ENCODE data around the gene BPHL.

Gene BPHL

DNA sequence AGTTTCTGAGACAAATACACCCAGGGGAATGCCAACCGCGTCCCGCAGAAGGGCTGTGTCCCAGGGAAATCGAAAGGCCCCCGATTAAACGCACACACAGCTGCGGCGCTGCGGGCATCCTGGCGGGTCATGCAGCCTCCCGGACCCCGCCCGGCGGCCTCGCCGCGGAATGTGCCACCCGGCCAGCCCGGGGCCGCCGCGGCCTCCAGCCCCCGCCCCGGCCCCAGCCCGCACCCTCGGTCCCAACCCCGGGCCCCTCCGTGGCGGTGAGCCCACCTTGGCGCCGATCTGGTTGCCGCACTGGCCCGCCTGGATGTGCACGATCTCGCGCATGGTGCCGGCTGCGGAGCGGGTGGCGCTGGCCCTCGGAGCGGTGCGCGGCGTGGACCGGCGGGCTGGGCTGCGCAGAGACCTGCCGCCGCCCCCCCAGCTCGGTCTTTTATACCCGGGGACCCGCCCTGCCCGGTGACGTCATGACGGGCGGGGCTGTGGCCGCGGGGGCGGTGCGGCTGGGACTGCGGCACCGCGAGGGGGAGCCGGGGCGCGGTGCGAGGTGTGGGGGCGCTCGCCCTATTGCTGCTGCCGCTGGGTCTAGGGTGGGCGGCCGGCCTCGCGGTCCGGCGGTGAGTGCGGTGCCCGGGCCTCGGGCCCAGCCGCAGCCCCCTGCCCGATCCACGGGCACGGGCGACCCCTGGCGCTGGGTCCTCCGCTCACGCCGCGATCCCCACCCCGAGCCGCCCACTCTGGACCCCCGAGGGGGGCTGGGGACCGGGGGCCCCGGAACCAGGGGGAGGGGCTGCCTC, 38.8 kb downstream of the BPHL start, which contains the start of gene TUBB2A:
TSS of gene TUBB2A (minus strand) at position 414 of the 803 bp plus-strand sequence. CDS start at position 333, 81 bp downstream.
- TF ChIP-seq, protein P1, sequence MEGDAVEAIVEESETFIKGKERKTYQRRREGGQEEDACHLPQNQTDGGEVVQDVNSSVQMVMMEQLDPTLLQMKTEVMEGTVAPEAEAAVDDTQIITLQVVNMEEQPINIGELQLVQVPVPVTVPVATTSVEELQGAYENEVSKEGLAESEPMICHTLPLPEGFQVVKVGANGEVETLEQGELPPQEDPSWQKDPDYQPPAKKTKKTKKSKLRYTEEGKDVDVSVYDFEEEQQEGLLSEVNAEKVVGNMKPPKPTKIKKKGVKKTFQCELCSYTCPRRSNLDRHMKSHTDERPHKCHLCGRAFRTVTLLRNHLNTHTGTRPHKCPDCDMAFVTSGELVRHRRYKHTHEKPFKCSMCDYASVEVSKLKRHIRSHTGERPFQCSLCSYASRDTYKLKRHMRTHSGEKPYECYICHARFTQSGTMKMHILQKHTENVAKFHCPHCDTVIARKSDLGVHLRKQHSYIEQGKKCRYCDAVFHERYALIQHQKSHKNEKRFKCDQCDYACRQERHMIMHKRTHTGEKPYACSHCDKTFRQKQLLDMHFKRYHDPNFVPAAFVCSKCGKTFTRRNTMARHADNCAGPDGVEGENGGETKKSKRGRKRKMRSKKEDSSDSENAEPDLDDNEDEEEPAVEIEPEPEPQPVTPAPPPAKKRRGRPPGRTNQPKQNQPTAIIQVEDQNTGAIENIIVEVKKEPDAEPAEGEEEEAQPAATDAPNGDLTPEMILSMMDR (IDR thresholded peaks at IDR 0.05) = peak; percentile 47 to 48
- intact Hi-C loops (cut with DNase I; ENCODE audit: low total_unique reads) = loop anchor here (10.0 kb wide), 1 partner anchor 87 kb away; no protein-coding TSS in a partner anchor
- Histone ChIP-seq H3K27ac (peak within 1 kb of the TSS; percentile 97 to 100), H3K36me3 (peaks cover 0 to 22% (median 8%) of the 10 kb centered on the region in 3 donors), H3K9me3 (no peaks in the 10 kb centered on the region), H3K4me1 (peaks cover 0 to 11% (median 6%) of the 10 kb centered on the region in 4 donors), H3K27me3 (no peaks in the 10 kb centered on the region), H3K4me3 (peak within 1 kb of the TSS; percentile 96 to 100)
- peak; percentile 71 to 91 for DNase-seq

DNA sequence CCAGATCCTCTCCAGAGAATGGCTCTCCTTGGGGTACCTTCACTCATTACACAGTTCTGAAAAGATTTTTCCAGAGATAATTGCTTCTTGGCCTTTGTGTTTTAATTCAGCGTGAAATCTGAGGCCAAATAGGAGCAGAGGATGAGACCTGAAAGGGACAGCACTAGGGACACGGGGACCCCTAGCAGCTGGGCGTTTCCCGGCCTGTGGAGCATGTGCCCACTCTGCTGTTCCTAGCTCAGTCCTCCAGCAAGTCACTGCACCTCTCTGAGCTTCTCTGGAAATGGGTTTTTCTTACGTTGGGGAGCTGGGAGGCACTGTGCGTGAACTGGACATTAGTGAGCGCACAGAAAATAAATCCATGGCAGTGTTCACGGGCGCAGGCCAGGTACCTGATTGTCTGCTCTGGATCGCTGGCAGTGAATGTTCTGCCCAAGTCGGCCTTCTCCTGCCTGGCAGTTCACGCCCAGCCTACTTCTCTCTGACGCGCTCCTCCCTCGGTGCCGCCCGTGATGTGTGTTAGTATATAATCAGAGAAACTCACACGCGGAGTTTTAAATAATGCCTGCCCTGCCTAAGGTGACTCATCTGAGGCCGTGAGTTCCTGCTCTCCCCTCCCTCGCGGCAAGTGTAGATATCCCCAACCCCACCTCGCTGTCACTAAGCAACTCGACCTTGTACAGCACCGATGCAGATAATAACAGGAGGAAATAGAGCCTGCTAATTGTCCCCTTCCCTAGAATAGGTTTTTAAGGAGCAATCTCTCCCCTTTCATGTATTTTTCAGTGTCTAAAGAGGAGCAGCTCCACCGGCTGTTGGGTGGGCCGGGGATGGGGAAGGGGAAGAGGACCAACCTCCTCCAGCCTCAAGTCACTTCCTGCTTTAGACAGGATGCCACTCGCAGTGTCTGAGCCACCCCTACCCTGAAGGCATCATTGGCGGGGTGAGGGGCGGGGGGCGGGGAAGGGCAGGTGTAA, 41.6 kb downstream of the BPHL start:
- intact Hi-C loops (cut with DNase I; ENCODE audit: low total_unique reads) = loop anchor here (10.0 kb wide), 1 partner anchor 85 kb away; no protein-coding TSS in a partner anchor
- Histone ChIP-seq H3K27ac (no peak overlapping the region), H3K36me3 (peaks cover 0 to 5% (median 3%) of the 10 kb centered on the region in 3 donors), H3K4me3 (no peak overlapping the region), H3K27me3 (no peaks in the 10 kb centered on the region), H3K4me1 (peaks cover 0 to 12% (median 8%) of the 10 kb centered on the region in 4 donors), H3K9me3 (no peaks in the 10 kb centered on the region)
- TF ChIP-seq, protein P1 (IDR thresholded peaks at IDR 0.05) = no peak
- peak in 1 of 2 donors; percentile 55 for DNase-seq

DNA sequence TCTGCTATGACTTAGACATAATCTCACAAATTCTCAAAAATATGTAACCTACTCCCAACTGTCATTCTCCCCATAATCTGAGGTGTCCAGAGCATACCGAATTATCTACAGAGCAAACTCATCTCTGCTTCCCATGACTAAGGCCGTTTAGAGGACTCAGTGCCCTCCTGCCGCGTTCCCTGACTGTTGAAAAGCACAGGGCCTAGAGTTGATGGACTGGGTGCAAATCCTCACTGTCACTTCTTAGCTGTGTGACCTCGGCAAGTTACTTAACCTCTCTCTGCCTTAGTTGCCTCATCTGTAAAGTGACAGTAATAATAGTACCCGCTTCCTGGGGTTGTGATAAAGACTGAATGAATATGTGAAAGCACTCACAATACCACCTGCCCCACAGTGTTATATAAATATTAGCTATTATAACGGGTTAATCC, 43.6 kb downstream of the BPHL start:
- Histone ChIP-seq H3K9me3 (no peaks in the 10 kb centered on the region), H3K27ac (peak overlapping the region; percentile 91 to 97), H3K4me1 (peaks cover 0 to 9% (median 7%) of the 10 kb centered on the region in 4 donors), H3K4me3 (peak overlapping the region; percentile 72 to 76), H3K27me3 (no peaks in the 10 kb centered on the region), H3K36me3 (no peaks in the 10 kb centered on the region)
- TF ChIP-seq, protein P1 (IDR thresholded peaks at IDR 0.05) = no peak
- no peak for DNase-seq
- intact Hi-C loops (cut with DNase I; ENCODE audit: low total_unique reads) = no loop called here

DNA sequence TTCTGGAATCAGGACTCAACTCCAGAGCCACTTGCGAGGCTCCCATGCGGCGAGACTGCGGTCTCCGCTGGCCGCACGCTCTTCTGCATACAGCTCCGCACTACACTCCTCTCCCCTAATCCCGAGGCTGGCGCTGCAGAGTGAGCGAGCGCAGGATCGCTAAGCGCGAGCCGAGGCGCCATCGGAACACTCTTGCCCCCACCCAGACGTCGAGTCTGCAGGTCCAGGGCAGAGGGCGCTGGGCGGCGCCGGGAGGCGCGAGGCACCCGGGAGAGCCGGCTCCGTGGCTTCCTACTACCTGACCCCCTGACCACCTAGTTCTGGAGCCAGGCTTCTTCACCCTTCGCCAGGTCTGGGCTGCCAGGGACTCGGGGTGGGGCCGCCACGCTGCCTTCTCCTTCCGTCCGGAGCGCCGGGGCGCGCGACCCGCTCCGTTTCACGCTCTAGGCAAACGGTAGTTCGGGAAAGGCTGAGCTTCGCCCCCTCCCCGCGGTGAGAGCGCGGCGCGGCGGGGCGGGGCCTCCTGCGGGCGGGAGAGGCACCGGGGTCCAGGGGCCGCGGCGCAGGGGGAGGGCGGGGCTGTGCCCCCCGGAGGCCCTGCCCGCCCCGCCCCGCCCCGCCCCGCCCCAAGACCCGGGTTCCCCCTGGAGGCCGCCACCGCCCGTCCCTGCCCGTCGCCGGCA, 44.2 kb downstream of the BPHL start:
- peak overlapping the region; percentile 72 to 76 for H3K4me3 ChIP-seq
- TF ChIP-seq, protein P1 (IDR thresholded peaks at IDR 0.05) = peak in 1 of 2 experiments; percentile 9
- H3K27me3 ChIP-seq = no peaks in the 10 kb centered on the region
- peaks cover 0 to 9% (median 6%) of the 10 kb centered on the region in 4 donors for H3K4me1 ChIP-seq
- H3K9me3 ChIP-seq = no peaks in the 10 kb centered on the region
- intact Hi-C loops (cut with DNase I; ENCODE audit: low total_unique reads) = no loop called here
- no peaks in the 10 kb centered on the region for H3K36me3 ChIP-seq
- peak overlapping the region; percentile 91 to 97 for H3K27ac ChIP-seq
- peak; percentile 72 to 87 for DNase-seq

DNA sequence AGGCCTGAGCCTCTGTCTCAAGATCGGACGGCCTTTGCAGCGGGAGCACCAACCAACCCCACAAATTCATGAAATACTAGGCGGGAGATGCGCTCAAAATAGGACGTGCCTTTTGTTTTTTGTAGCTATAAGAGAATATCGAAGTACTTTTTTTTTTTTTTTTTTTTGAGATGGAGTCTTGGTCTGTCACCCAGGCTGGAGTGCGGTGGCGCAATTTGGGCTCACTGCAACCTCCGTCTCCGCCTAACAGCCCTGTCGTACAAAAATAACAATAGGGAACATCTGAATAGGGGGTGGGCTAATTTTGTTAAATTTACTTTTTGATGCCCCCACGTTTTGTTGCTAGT, 44.7 kb downstream of the BPHL start:
- Histone ChIP-seq H3K4me3 (peak overlapping the region; percentile 72 to 76), H3K36me3 (no peaks in the 10 kb centered on the region), H3K9me3 (no peaks in the 10 kb centered on the region), H3K27me3 (no peaks in the 10 kb centered on the region), H3K4me1 (peaks cover 0 to 9% (median 4%) of the 10 kb centered on the region in 4 donors), H3K27ac (peak overlapping the region; percentile 91 to 97)
- DNase-seq = no peak
- intact Hi-C loops (cut with DNase I; ENCODE audit: low total_unique reads) = no loop called here
- TF ChIP-seq, protein P1 (IDR thresholded peaks at IDR 0.05) = no peak

Measured in tibial artery (tissue), 4 donors.